NCI-H526 treated with DMSO at 0.1 percent for 48 hours (cell line): ENCODE results near the gene PRICKLE3.
"Not testable (repeated sequence)": the region's sequence is repeated elsewhere in the genome, so short reads cannot be mapped to it uniquely, and the experiment has no call there.

Experiments
- DNase-seq: peaks from one replicate; lab custom pipeline; 2025; lab: John Stamatoyannopoulos, UW

The PRICKLE3 gene

DNA sequence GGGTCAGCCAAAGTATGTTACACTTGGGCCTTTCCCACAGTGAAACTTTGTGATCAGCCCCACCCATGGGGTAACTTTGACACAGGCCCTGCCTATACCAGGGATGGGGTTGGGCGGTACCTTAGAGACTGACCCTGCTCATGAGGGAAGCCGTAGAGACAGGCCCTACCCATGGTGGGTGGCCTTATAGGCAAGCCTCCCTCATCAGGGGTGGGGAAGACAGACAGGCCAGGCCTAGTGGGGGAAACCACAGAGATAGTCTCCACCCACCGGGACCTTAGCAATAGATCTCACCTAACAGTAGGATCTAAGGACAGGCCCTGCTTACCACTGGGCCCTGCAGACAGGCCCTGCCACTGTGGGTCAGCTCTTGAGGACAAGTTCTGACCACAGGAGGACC, 7.6 kb downstream of the PRICKLE3 start:
- no peak for DNase-seq

DNA sequence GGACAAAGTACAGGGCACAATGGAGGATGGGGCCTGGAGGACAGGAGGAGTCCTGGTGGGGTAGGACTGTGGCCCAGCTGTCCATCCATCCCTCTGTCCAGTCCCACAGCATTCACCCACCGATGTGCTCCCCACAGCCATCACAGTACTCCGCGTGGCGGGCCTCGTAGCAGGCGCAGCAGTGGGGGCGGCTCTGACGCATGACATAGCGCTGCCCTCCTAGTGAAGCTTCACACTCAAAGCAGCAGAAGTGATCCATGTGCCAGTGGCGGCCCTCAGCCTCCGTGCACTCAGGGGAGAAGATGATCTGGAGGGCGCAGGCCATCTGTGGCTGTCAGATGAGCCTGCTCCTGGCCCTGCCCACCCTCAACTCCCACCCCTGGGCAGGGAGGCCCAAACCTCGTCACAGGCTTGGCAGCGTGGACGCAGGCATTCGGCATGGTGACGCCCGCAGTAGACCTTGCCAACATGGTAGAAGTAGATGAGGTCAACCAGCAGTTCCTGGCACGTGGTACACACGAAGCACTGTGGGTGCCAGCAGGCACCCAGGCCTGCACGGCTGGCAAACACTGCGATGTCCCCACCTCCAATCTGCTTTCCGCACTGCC, 8.2 kb downstream of the PRICKLE3 start:
- no peak for DNase-seq

DNA sequence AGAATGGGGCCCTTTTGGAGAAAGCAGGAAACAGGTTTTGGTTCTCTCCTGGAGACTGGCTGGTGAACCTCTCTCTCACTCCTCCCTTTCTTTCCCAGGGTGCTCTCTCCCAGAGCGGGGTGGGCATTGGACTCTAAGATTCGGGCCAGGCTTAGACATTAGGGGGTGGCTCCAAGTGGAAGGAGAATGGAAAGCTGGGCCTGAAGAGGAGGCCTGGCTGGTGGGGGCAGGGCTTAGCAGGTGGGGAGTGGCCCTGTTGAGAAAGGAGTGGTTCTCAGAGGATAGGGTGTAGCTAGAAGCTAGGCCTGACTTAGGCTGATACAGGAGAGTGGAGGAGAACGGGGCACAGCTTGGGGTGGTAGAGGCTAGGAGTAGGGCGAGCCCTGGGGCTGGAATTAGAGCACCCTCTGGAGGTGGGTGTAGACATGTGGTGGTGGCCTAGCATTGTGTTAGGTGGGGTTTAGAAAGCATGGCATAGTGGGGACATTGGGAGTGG, 8.8 kb downstream of the PRICKLE3 start:
- no peak for DNase-seq

DNA sequence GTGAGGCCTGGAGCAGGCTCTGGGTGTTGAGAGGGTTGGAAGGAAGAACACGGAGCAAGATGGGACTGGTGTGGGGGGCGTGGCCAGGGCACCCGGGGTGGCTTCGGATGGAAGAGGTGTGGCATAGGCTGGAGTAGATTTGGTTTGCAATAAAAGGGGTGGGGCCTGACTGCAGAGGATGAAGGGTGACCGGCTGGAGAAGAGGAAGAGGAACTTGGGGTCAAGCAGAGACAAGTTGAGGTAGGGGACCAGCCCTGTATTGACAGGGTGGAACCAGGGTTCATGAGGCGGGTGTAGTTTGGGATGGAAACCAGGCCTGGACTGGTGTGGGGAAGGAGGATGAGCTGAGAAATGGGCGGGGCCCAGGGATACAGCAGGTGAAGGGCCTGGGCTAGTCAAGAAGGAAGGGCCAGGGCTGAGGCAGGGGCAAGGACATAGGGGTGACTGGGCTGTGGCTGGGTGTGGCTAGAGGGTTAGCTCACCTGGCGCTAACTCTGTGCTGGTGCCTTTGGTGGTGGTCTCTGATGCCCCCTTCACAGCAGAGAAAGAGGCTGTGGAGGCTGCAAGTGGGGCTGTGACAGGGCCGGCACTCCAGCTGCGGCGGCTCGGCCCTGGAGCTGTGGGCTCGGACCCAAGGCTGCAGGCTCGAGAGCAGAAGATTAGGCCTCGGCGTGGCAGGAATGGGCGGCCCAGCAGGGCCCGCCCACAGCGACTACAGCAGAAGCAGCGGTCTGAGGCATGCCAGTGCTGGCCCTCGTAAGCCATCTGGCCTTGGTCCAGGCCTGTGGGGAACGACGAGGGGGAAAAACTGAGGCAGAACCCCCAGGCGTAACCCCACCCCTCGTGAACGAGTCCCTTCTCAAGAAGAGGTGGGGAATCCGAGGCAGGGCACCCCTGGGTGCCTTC, 9.5 kb downstream of the PRICKLE3 start:
- DNase-seq = no peak

DNA sequence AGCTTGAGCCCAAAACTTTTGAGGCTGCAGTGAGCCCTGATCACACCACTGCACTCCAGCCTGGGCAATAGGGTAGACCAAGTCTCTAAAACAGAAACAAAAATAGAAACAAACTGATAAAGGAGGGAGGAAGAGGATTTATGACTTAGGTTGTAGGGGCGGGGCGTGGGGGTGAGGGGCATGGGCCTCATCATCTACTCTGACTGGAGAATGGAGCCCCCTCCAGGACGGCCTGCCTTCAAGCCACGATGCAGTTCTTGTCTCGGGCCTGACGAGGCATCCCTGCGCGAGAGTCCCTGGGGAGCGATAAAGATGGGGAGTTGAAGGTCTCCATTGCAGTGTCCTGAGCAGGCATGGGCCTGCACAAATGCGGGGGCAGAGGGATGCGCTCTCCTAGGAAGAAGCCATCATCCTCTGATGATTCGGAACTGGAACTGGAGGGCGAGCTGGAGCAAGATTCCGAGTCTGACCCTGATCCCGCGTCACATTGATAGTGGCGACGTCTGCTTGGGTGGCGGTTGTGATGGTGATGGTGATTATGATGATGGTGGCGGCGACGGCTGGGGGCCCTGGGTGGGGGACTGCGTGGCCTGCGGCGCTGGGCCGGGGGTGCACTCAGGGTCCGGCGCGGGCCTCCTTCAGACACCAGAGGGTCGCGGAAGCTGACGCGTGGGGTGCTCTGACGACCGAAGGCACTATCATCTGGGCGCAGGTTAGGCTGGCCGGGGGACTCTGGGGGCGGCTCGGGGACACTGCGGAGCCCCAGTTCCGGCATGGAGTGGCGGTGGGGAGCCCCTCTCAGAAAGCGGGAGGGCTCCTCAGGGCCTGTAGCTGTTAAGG, 10.5 kb downstream of the PRICKLE3 start:
- no peak for DNase-seq

DNA sequence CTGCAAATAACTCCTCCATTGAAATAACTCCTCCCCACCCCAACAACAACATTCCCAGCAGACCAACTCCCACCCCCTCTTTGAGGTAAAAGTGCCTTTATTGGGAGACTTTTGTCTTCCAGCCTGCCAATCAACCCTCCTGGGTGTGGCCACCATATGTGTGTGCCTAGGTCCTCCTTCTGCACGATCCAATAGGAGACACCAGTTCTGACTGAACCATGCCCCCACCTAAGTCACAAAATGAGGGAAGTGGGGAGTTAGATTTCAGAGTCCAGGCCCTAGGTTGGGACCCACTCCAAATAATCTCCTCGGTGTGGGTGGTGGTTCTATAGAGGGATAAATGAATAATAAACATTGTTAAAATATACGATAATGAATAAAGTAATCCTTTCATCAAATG, 11.4 kb downstream of the PRICKLE3 start:
- no peak for DNase-seq

DNA sequence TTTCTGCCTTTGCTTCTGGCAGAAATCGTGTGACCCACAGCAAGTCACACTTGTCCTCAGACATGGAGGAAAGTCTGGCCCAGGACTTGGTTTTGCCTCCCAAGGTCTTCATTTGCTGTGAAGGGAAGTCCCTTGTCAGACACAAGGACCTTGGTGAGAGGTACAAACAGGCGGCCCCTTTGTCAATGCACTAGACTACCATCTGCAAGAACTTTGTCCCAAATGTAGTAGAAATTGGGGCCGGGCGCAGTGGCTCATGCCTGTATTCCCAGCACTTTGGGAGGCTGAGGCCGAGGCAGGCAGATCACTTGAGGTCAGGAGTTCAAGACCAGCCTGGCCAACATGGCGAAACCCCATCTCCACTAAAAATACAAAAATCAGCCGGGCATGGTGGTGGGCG, 12.6 kb downstream of the PRICKLE3 start:
- DNase-seq = not testable (repeated sequence)

DNA sequence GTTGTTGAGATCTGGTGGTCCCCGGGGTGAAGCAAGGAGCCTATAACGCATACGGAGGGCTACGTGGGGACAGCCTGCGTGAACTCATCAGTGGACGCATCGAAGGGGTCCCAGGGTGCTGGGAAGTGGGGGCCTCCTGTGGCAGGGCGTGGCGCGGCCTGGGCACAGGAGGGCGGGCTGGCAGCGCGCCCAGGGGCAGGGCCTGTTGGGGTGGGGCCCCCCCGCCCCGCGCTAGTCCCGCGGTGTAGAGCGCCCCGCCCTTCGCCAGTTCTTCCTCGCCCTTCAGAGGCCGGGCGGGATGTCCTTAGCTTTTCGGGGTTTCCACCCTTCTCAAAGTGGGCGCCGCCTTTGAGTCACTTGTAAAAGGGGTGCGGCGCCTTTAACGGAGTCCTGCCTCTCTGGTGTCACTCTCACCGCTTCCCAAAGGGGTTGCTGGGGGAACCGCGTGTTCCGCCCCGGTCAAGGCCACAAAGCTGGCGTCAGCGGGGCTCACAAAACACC, 13.8 kb downstream of the PRICKLE3 start:
- DNase-seq = peak; percentile 15

DNA sequence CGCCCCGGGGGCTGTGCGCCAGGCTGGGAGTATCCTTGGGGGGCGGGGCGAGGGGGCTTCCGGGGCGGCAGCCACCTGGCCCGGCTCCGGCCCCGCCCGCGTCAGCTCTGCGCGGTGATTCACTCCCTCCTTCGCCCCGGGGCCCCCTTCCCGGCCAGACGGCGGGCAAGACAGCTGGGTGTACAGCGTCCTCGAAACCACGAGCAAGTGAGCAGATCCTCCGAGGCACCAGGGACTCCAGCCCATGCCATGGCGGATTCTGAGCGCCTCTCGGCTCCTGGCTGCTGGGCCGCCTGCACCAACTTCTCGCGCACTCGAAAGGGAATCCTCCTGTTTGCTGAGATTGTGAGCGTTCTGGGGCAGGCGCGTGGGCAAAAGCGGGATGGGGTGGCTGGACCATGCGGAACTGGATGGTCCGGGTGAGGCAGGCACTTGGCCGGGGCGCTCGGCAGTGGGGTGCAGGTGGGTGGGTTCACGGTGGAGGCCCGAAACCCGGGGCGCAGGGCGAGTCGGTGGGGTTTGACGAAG, 14.4 kb downstream of the PRICKLE3 start, which contains the start of gene PLP2:
Gene PLP2 (plus strand): TSS at position 147 of the 528 bp plus-strand sequence. CDS start 103 bp downstream, at position 250.
- DNase-seq = peak; percentile 11

DNA sequence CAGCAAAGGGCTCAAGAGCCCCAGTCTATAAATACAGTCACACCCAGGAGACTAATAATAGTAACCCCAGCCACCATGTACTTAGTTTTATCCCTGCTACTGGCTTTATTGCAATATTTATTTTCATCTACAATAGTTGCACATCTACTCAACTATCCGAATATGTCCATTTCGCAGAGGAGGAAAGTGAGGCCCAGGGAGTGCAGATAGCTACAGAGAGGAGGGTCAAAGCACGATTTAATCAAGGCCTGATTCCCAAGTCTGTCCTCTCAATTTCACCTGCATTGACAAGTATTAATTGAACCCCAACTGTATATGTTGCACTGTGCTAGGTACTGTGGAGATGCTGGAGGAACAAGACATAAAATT, 18.4 kb downstream of the PRICKLE3 start:
- DNase-seq = no peak

DNA sequence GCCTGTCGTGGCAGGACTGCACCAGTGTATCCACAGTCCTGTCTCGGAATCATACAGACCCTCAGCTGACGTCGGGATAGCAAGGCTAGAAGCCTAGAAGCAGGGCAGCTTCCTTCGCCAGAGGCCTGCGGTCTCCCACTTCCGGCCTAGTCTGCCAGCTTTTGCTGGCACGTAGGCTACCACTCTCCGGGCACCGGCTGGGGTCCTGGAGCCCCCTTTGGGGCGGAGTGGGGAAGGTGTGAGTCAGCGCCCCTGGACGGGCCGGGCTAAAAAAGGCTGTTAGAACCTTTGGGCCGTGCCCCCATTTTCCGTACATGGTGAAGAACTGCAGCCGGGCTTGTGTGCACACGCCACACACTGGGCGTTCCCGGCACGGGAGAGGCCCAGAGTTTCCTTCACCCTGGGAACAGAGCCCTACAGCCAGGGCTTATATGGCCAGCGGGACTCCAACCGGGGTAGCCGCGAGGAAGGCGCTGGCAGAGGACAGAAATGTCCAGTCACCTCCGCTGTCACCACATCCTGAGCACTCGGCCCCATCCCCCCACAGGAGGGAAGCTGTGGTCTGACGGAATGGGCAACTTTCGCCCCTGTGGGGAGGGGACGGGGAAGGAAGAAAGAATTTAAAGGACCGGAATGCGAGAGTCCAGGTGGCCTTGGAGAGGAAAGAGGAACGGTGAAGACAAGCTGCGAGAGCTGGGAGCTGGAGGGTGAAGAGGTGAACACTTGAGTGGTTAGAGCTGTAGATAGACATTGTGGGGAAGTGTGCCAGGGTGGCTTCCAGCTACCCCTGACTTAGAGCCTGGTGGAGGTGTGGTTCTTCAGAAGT, 19.0 kb downstream of the PRICKLE3 start:
- peak; percentile 28 for DNase-seq

DNA sequence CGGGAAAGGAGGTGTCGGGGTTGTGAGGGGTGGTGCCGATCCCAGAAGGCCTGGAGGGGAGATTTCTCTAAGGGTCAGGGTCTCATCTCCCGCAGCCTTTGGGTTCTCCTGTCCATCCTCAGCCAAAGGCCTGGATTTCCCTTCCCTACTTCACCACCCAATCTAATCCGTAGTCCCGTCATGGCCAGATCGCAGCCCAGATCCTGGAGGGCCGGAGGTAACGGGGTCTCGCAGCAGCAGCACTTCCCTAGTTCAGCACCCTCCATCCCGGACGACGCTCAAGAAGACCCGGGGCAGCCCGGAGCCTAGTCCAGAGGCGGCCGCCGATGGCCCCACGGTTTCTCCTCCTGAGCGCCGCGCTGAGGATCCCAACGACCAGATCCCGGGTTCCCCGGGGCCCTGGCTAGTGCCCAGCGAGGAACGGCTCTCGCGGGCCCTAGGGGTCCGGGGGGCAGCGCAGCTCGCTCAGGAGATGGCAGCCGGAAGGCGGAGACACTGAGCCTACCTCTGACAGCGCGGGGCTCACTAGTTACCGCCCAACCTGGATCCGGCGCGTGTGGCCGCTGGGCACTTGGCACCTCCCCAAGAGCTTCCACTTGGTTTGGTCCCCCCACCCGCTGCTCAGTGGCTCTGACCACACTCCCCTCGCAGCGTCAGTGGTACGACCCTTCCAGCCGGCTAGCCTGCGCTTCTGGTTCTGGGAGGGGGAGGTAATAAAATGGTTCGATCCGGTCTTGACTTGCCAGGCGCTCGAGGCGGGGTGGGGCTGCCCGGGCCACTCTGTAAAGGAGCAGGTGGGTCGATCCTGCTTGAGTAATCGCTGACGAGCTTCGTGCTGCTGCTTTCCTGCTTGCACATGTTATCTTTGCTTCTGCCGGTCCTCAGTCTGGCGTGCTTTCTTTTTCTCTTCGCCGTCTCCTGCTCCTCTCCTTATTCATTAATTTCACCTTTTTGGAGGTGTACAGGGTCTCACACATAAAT, 20.0 kb downstream of the PRICKLE3 start:
- DNase-seq = peak; percentile 86

DNA sequence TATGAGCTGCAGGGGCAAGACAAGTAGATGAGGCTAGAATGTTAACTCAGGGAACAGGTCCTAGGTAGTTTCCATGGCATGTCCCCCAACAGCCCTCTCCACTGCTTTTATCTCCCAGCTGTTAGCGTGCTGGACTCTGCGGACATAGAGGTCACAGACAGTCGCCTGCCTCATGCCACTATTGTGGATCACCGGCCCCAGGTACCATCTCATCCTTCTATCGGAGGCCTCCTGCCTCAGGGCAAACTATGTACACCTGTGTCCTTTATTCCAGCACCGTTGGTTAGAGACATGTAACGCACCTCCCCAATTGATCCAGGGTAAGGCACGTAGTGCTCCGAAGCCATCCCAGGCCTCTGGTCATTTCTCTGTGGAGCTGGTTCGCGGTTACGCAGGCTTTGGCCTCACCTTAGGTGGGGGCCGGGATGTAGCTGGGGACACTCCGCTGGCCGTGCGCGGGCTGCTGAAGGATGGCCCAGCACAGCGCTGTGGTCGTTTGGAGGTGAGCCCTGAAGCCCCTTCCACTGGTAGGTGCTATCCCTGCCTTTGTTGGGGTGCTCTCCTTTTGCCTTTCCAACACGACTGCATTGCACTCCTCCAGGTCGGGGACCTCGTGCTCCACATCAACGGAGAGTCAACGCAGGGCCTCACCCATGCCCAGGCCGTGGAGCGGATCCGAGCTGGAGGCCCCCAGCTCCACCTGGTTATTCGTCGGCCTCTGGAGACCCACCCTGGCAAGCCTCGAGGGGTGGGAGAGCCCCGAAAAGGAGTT, 21.4 kb downstream of the PRICKLE3 start:
- no peak for DNase-seq

DNA sequence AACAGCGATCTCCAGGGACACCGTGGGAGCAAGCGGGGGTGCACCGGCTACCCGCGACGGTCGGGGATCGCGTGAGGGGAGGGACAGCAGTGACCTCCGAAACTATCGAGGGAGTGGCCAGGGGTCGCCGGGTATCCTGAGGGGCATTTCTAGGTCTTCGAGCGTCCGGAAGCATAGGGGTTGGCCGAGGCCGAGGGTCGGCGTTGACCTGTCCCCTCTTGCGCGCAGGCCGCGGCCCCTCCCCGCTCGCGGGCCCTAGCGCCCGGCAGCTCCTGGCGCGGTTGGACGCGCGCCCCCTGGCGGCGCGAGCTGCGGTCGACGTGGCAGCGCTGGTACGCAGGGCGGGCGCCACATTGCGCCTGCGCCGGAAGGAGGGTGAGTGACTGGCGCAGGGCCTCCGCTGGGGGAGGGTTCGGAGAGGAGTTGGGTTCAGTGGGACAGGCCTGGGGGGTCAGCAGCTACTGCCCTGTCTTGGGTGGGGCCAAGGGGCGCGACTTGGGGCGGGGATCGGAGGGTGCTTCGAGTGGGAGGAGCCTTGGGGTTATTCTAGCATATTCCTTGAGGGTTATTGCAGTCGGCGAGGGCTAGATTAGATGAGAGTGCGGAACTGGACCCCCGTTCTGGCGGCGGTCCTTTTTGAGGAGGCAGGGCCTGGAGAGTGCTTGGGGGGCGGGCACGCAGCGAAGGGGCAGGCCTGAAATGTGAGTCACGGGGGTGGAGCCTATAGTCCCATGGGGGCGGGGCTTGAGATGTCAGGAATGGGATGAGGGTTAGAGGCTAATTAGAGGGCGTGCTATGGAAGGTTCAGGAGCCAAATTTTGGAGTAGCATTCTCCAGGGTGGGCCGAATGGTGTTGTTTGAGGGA, 22.4 kb downstream of the PRICKLE3 start:
- peak; percentile 41 for DNase-seq

DNA sequence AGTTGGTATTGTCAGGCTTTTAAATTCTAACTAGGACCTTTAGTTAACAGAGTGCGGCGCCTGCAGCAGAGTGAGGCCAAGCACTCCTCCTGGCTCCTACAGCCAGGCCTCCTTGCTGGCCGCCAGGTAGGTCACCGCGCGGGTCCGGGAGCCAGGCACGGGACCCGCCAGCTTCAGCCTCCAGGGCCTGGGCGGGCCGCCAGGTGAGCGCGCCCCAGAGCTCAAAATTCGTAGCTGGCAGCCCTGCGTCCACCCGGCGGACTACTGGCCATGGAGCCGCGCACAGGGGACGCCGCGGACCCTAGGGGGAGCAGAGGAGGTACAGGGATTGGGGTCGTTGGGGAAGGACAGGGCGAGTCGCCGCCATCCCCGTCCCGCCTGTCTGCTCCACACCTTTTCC, 23.6 kb downstream of the PRICKLE3 start, which contains the start of gene MAGIX:
Gene MAGIX (plus strand): TSS at position 139 of the 400 bp plus-strand sequence. CDS start 132 bp downstream, at position 271.
- no peak for DNase-seq

DNA sequence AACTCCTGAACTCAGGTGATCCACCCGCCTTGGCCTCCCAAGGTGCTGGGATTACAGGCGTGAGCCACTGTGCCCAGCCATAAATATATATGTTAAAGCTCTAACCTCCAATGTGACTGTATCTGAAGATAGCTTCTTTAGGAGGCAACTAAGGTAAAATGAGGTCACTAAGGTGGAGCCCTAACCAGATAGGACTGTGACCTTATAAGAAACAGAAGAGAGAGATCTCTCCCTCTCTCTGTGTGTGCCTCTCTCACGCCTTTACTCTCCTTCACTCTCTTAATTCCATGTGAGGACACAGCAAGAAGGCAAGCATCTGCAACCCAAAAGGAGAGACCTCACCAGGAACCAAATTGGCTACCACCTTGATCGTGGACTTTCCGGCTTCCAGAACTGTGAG, 24.5 kb downstream of the PRICKLE3 start:
- no peak for DNase-seq

DNA sequence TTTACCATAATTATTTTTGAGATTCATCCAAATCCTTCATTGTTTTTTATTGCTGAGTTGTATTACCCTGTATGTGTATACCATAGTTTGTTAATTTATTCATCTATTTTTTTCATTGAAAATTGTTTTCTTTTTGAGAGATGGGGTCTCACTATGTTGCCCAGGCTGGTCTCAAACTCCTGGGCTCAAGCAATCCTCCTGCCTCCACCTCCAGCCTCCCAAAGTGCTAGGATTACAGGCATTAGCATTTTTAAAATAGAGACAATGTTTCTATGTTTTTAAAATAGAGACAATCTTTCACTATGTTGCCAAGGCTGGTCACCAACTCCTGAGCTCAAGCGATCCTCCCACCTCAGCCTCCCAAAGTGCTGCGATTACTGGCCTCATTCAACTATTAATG, 25.3 kb downstream of the PRICKLE3 start:
- no peak for DNase-seq

DNA sequence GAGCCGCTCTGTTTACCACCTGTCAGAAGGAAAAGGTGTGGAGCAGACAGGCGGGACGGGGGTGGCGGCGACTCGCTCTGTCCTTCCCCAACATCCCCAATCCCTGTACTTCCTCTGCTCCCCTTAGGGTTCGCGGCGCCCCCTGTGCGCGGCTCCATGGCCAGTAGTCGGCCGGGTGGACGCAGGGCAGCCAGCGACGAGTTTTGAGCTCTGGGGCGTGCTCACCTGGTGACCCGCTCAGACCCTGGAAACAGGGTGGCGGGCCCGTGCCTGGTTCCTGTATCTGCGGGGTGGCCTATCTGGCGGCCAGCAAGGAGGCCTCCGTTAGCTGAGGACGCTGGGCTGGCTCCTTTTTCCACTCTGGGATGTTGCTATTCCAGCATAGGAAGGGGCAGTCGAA, 29.0 kb downstream of the PRICKLE3 start:
- DNase-seq = no peak
